ENCODE results near the gene L1CAM.

The L1CAM gene, protein sequence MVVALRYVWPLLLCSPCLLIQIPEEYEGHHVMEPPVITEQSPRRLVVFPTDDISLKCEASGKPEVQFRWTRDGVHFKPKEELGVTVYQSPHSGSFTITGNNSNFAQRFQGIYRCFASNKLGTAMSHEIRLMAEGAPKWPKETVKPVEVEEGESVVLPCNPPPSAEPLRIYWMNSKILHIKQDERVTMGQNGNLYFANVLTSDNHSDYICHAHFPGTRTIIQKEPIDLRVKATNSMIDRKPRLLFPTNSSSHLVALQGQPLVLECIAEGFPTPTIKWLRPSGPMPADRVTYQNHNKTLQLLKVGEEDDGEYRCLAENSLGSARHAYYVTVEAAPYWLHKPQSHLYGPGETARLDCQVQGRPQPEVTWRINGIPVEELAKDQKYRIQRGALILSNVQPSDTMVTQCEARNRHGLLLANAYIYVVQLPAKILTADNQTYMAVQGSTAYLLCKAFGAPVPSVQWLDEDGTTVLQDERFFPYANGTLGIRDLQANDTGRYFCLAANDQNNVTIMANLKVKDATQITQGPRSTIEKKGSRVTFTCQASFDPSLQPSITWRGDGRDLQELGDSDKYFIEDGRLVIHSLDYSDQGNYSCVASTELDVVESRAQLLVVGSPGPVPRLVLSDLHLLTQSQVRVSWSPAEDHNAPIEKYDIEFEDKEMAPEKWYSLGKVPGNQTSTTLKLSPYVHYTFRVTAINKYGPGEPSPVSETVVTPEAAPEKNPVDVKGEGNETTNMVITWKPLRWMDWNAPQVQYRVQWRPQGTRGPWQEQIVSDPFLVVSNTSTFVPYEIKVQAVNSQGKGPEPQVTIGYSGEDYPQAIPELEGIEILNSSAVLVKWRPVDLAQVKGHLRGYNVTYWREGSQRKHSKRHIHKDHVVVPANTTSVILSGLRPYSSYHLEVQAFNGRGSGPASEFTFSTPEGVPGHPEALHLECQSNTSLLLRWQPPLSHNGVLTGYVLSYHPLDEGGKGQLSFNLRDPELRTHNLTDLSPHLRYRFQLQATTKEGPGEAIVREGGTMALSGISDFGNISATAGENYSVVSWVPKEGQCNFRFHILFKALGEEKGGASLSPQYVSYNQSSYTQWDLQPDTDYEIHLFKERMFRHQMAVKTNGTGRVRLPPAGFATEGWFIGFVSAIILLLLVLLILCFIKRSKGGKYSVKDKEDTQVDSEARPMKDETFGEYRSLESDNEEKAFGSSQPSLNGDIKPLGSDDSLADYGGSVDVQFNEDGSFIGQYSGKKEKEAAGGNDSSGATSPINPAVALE
- 0.48 to 3.2 reads per million in 2 donors for total RNA-seq

GRCh38 chrX:153885968-153886903, at the start of gene L1CAM:
Gene L1CAM (minus strand): TSS chrX:153886173. CDS start chrX:153875836, 10,337 bp downstream.
- no peak for DNase-seq

- DNase-seq: no peak
Measured at GRCh38 chrX:153935326-153935851, 49.4 kb upstream of the L1CAM start.

DNA sequence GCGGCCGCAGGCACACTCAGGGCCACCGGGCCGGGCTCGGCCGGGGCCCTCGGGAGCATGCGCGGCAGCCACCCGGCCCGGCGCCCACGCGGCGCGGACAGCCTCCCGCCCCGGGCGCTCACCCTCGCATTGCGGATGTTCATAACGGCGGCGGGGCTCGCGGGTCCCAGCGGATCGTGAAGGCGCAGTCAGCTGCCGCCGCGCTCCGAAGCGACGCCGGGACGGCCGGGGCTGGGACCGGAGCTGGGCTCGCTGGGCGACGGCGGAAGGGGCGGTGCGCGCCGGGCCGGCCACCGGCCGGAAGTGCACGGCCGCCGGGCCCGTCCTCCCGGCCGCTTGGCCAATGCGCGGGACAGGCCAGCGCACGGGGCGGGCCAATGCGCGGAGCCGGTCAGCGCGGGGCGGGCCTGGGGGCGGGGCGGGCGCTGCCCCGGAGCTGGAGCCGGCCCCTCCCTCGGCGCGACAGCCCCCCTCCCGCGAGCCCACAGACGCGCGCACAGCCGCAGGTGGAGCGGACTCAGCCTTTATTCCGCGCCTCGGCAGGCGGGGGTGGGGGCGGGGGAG, 48.9 kb upstream of the L1CAM start, which contains the start of gene NAA10:
Gene NAA10, minus strand, starts transcription at position 276 of the 564 bp plus-strand sequence. Its CDS starts 133 bp downstream, at position 143.
- DNase-seq: peak; percentile 46

GRCh38 chrX:153934148-153934761, 48.3 kb upstream of the L1CAM start:
- no peak for DNase-seq

GRCh38 chrX:153933748-153934147, 47.8 kb upstream of the L1CAM start:
- no peak for DNase-seq

GRCh38 chrX:153932220-153932915, 46.4 kb upstream of the L1CAM start:
- DNase-seq: no peak

- no peak for DNase-seq
Measured at GRCh38 chrX:153931748-153932147, 45.8 kb upstream of the L1CAM start.

- DNase-seq: no peak
Measured at GRCh38 chrX:153931151-153931550, 45.2 kb upstream of the L1CAM start.

DNA sequence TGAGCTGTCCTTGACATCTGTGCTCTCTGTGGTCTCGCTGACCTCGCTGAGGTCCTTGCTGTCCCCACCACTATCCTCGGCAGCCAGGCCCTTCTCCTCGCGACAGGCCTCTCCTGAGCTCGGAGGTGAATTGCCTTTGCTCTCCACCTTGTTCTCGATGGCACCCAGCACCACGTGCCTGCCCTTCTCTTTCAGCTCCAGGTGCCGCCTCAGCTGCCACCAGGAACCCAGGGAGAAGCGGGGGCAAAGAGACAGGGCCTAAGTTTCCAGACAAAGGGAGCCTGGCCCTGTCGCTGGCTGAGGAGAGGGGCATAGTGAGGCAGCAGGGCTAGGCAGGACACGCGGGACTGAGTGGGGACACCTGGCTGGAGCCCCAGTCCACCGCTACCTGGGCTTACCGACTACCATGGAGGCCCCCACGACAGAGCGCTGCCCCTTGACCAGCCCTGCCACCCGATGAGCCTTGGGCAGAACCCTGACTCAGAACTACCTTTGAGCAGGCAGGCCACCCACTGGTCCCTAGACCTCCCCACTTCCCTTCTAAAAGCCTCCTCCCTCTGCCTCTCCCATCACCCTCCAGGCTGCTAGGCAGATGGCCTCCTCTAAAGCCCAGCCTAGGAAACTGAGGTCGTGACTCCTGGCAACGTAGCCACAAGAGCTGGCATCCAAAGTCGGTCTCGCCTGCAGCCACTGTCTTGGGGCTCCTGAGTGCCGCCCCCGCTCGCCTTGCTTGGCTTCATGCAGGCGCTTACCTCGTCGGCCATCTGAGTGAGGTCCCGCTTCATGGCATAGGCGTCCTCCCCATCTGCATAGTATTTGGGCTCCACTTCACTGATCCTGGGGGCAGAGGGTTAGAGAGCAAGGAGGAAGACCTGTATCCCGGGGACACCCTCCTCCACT, 44.3 kb upstream of the L1CAM start:
- no peak for DNase-seq

DNA sequence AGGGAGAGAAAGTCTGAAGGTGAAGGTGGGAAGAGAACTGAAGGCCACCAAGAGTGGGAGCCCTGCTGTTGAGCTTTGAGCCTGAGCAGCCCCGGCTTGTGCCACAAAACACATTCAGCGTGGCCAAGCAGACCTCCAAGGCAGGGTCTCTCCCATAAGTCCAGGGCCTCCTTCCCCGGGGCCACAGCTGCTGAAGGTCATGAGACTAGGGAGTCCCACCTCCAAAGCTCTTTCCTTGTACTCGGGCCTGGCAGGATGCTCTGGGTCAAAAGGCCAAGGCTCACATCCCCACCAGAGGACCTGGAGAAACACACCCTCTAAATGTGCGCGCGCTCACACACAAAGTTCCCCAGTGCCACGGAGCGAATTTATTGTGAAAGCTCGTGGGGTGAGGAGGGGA, 43.6 kb upstream of the L1CAM start:
- DNase-seq: no peak

- no peak for DNase-seq
Measured at GRCh38 chrX:153928846-153929245, 42.9 kb upstream of the L1CAM start.

GRCh38 chrX:153927922-153928760, 42.2 kb upstream of the L1CAM start:
- DNase-seq: peak; percentile 89

GRCh38 chrX:153927672-153927921, 41.6 kb upstream of the L1CAM start:
- no peak for DNase-seq

DNA sequence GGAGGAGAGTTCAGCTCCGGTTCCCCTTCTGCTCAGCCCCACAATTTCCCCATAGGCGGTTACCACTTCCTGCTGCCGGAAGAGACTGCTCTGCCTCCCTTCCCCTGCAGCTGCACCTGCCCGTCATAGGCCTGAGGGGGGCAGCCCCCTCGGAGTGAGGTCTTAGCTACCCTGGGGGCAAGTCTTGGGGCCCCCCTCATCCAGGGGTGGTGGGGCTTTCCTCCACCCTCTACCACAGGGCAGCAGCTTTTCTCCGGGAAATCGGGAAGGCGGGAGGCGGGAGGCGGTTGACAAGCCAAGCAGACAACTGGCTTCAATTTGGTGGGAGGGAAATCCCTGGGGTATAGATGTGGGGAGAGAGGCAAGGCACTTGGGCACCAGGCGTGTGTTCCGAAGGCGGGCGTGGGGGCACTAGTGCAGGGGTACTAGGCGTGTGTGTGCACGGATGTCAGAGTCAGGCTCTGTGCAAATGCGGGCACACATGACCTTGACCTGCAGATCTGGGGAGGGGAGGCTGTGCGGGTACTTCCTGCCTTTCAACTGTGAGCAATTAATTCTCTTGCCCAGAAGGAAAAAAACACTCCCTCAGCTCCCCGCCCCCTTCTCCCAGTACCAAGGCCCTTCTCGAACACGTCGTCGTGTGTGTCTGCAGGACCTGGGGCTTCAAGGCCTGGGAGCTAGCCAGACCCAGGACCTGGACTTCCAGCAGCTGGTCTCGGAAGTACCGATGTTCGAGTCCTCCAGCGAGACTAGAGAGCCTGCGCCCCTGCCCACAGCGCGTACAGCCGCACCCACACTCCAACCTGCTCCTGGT, 41.1 kb upstream of the L1CAM start:
- DNase-seq: peak; percentile 73

DNA sequence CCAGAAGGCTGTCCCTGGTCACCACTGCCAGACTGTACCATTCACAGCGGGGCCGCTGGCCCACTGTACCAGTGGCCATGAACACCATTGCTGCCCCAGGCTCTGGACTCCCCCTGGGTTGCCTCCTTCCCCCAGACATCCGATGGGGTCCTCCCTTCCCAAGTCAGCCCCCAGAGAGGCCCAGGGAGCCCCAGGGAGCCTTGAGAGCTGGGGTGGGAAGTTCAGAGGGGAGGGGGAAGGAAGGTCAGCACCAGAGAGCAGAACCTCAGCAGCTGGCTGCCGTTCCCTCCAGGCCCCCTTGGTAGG, 40.5 kb upstream of the L1CAM start:
- no peak for DNase-seq

GRCh38 chrX:153925739-153926551, 40.0 kb upstream of the L1CAM start, which contains the start of gene ARHGAP4:
Gene ARHGAP4 (minus strand): TSS chrX:153926264. CDS start chrX:153926202, 62 bp downstream.
- DNase-seq: peak; percentile 32
